ENCODE measurements around the gene SH3RF3.

Gene SH3RF3

GRCh38 chr2:109337221-109337620 lies 208.2 kb downstream of the SH3RF3 start:
- no peak for DNase-seq (ENCODE audit: low spot score)

GRCh38 chr2:109339519-109339966 lies 210.5 kb downstream of the SH3RF3 start:
- no peak for DNase-seq (ENCODE audit: low spot score)

- DNase-seq (ENCODE audit: low spot score) = no peak
Measured at GRCh38 chr2:109340381-109340780, 211.4 kb downstream of the SH3RF3 start.

- no peak for DNase-seq (ENCODE audit: low spot score)
Measured at GRCh38 chr2:109341355-109342255, 212.6 kb downstream of the SH3RF3 start.

- no peak for DNase-seq (ENCODE audit: low spot score)
Measured at GRCh38 chr2:109342256-109342850, 213.3 kb downstream of the SH3RF3 start.

- DNase-seq (ENCODE audit: low spot score) = no peak
Measured at GRCh38 chr2:109342930-109343329, 213.9 kb downstream of the SH3RF3 start.

GRCh38 chr2:109343460-109343859 lies 214.5 kb downstream of the SH3RF3 start:
- DNase-seq (ENCODE audit: low spot score) = no peak

GRCh38 chr2:109344270-109344805 lies 215.3 kb downstream of the SH3RF3 start:
- no peak for DNase-seq (ENCODE audit: low spot score)

- no peak for DNase-seq (ENCODE audit: low spot score)
Measured at GRCh38 chr2:109345091-109345490, 216.1 kb downstream of the SH3RF3 start.

GRCh38 chr2:109345653-109346480 lies 216.9 kb downstream of the SH3RF3 start:
- no peak for DNase-seq (ENCODE audit: low spot score)

- no peak for DNase-seq (ENCODE audit: low spot score)
Measured at GRCh38 chr2:109346601-109347228, 217.7 kb downstream of the SH3RF3 start.

- no peak for DNase-seq (ENCODE audit: low spot score)
Measured at GRCh38 chr2:109347626-109348025, 218.6 kb downstream of the SH3RF3 start.

GRCh38 chr2:109348190-109348589 lies 219.2 kb downstream of the SH3RF3 start:
- DNase-seq (ENCODE audit: low spot score) = no peak

- DNase-seq (ENCODE audit: low spot score) = peak; percentile 72
Measured at GRCh38 chr2:109348671-109349502, 219.9 kb downstream of the SH3RF3 start.

GRCh38 chr2:109349503-109350465 lies 220.8 kb downstream of the SH3RF3 start:
- no peak for DNase-seq (ENCODE audit: low spot score)

- DNase-seq (ENCODE audit: low spot score) = no peak
Measured at GRCh38 chr2:109350526-109350925, 221.5 kb downstream of the SH3RF3 start.

GRCh38 chr2:109351164-109351756 lies 222.3 kb downstream of the SH3RF3 start:
- DNase-seq (ENCODE audit: low spot score) = peak; percentile 32

GRCh38 chr2:109352056-109352897 lies 223.3 kb downstream of the SH3RF3 start:
- no peak for DNase-seq (ENCODE audit: low spot score)

Measured in Ammon's horn (tissue), 1 donor.